ENCODE results near the gene ZNF3. TPM values are rescaled to one million over a fixed set of nuclear protein-coding genes. Genes with fewer than 3 reads are reported as not detected.
A peak's percentile ranks its signal among the peaks of the same experiment; 100 is the strongest.

Gene ZNF3
- polyA plus RNA-seq, 4 donors = 45.5 to 53.9 (median 53.3) TPM

GRCh38 chr7:100111156-100111555, 29.6 kb upstream of the ZNF3 start:
- no peak for DNase-seq (ENCODE audit: low read depth in 4 of 4, low spot score in 3 of 4)

GRCh38 chr7:100109521-100110163, 28.1 kb upstream of the ZNF3 start:
- no peak for DNase-seq (ENCODE audit: low read depth in 4 of 4, low spot score in 3 of 4)

GRCh38 chr7:100107890-100108289, 26.4 kb upstream of the ZNF3 start:
- no peak for DNase-seq (ENCODE audit: low read depth in 4 of 4, low spot score in 3 of 4)

- DNase-seq (ENCODE audit: low read depth in 4 of 4, low spot score in 3 of 4) = no peak
These were observed 25.7 kb upstream of the ZNF3 start for GRCh38 chr7:100107125-100107737.

GRCh38 chr7:100106633-100107032, 25.1 kb upstream of the ZNF3 start:
- no peak for DNase-seq (ENCODE audit: low read depth in 4 of 4, low spot score in 3 of 4)

GRCh38 chr7:100105534-100105933, 24.0 kb upstream of the ZNF3 start:
- DNase-seq (ENCODE audit: low read depth in 4 of 4, low spot score in 3 of 4) = no peak

GRCh38 chr7:100102950-100103840, 21.7 kb upstream of the ZNF3 start:
- DNase-seq (ENCODE audit: low read depth in 4 of 4, low spot score in 3 of 4) = no peak

- peak; percentile 90 to 98 (median 94) for DNase-seq (ENCODE audit: low read depth in 4 of 4, low spot score in 3 of 4)
These were observed 19.7 kb upstream of the ZNF3 start, which contains the start of the genes AP4M1 and MCM7 for GRCh38 chr7:100101016-100101862. Gene AP4M1 (plus strand): TSS chr7:100101643. CDS start chr7:100101715, 72 bp downstream. Gene MCM7 (minus strand): TSS chr7:100101397. CDS start chr7:100101294, 103 bp downstream.

GRCh38 chr7:100100420-100101015, 19.0 kb upstream of the ZNF3 start:
- DNase-seq (ENCODE audit: low read depth in 4 of 4, low spot score in 3 of 4) = peak; percentile 90 to 91 (median 90)

GRCh38 chr7:100099452-100099851, 17.9 kb upstream of the ZNF3 start:
- DNase-seq (ENCODE audit: low read depth in 4 of 4, low spot score in 3 of 4) = no peak

- DNase-seq (ENCODE audit: low read depth in 4 of 4, low spot score in 3 of 4) = no peak
These were observed 17.4 kb upstream of the ZNF3 start for GRCh38 chr7:100098913-100099312.

- no peak for DNase-seq (ENCODE audit: low read depth in 4 of 4, low spot score in 3 of 4)
These were observed 14.2 kb upstream of the ZNF3 start for GRCh38 chr7:100095704-100096103.

- no peak for DNase-seq (ENCODE audit: low read depth in 4 of 4, low spot score in 3 of 4)
These were observed 13.8 kb upstream of the ZNF3 start for GRCh38 chr7:100095289-100095688.

- no peak for DNase-seq (ENCODE audit: low read depth in 4 of 4, low spot score in 3 of 4)
These were observed 12.5 kb upstream of the ZNF3 start for GRCh38 chr7:100093925-100094486.

GRCh38 chr7:100093498-100093897, 12.0 kb upstream of the ZNF3 start:
- DNase-seq (ENCODE audit: low read depth in 4 of 4, low spot score in 3 of 4) = no peak

GRCh38 chr7:100093054-100093453, 11.5 kb upstream of the ZNF3 start:
- DNase-seq (ENCODE audit: low read depth in 4 of 4, low spot score in 3 of 4) = no peak

- DNase-seq (ENCODE audit: low read depth in 4 of 4, low spot score in 3 of 4) = no peak
These were observed 10.1 kb upstream of the ZNF3 start for GRCh38 chr7:100091411-100092181.

- DNase-seq (ENCODE audit: low read depth in 4 of 4, low spot score in 3 of 4) = no peak
These were observed 9.2 kb upstream of the ZNF3 start for GRCh38 chr7:100090527-100091410.

Data from right renal pelvis (tissue), 4 donors.